GM15510 (cell line): ENCODE data around the gene INSL6.

Experiments used
- POLR2A ChIP-seq: IDR thresholded peaks from 3 replicates; pipeline ENCODE4 v1.6.1; 2011; ENCODE audit warnings: borderline replicate concordance; ENCODE audit not compliant: insufficient read length; ENCODE audit errors: extremely low read depth

INSL6 gene

DNA sequence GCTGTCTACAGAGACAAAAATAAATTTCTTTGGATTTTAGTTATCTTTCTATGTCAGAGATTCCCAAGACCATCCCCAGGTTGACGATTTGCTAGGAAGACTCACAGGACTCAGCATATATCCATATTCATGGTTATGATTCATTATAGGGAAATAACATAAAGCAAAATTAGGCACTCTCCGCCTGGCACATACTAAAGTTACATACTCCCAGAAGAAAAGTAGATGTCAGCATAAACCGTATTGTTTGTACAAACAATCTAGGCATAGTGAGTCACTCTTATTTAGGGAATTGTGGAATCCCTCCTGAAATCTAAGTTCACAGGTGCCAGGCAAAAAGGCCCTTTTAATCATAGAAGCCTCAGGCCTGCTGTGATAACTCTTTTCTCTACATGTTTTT, 62.9 kb downstream of the INSL6 start:
- TF ChIP-seq POLR2A = no peak

DNA sequence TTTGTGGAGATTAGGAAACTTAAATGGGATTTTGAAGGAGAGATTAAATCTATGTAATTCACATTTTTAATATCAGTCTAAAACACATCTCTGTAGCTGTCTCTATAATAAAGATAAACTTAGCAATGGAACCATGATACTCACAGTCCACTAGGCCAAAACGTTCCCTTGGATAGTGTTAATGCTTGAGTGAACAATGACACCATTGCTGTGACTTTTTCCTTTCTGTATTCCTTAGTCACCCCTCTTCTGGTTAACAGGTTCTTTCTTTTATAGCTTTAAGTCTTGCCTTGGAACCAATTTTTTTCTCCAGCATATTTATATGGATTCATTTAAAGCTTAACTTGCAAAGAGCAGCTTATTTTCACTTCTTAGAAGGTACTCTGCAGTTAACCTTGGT, 63.3 kb downstream of the INSL6 start:
- no peak for TF ChIP-seq POLR2A

DNA sequence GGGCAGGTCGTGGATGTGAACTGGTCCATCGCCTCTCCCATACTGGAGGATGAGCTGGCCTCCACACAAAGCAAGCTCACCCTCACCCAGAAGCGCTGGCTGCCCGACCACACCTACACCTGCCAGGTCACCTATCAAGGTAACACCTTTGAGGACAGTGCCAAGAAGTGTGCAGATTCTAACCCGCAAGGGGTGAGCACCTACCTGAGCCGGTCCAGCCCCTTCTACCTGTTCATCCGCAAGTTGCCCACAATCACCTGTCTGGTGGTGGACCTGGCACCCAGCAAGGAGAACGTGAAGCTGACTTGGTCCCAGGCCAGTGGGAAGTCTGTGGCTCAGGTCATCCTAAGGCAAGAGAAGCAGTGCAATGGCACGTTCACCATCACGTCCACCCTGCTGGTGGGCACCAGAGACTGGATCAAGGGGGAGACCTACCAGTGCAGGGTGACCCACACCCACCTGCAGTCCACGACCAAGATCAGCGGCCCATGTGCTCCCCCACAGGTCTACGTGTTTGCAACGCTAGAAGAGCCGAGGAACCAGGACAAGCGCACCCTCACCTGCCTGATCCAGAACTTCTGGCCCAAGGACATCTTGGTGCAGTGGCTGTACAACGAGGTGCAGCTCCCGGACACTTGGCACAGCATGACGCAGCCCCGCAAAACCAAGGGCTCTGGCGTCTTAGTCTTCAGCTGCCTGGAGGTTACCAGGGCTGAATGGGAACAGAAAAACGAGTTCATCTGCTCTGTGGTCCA, 71.3 kb downstream of the INSL6 start:
- TF ChIP-seq POLR2A = no peak
